Measurements from ENCODE around the gene HAND2. TPM values are rescaled to one million over a fixed set of nuclear protein-coding genes. Genes with fewer than 3 reads are reported as not detected.

HAND2 gene
- total and polyA plus RNA-seq, 2 of the 13 experiments (the other 11 are each of a cell fraction or from before 2014, with no cell fraction given): not detected

GRCh38 chr4:173499658-173500535, 30.1 kb downstream of the HAND2 start:
- no peak overlapping the region for H3K4me2 ChIP-seq (ENCODE audit: low read depth, low read length)
- 62% methylated on average over 36 of the region's 38 CpGs for WGBS (ENCODE audit: low lambda C conversion rate)
- in situ Hi-C loops (cut with HindIII; ENCODE audit: extremely low pct_ligation_motif_present, low pct_unique_long_range_greater_than_20kb): loop anchor here (10.0 kb wide), 2 partner anchors 185 to 655 kb away; no protein-coding TSS in a partner anchor
- no TSS peak for BruUV-seq (replicated peaks)
- ATAC-seq: no peak
- H3K36me3 ChIP-seq (replicated peaks in 1 of 2; ENCODE audit: control insufficient read depth in 1 of 2, insufficient read depth in 2 of 2, low read length in 2 of 2): no peaks in the 10 kb centered on the region
- H3K27me3 ChIP-seq (ENCODE audit: control insufficient read depth in 1 of 2, insufficient read depth in 2 of 2, low read length in 2 of 2): peaks cover 0 to 18% of the 10 kb centered on the region in 2 experiments; a peak in 3 of 5 replicates
- no peaks in the 10 kb centered on the region for H4K20me1 ChIP-seq (ENCODE audit: insufficient read depth, low read length)
- no peaks in the 10 kb centered on the region for H3K4me1 ChIP-seq (ENCODE audit: insufficient read depth, low read length)
- DNase-seq (ENCODE audit: low spot score): no peak
- H3K9me3 ChIP-seq (ENCODE audit: low read length): no peaks in the 10 kb centered on the region
- H2AFZ ChIP-seq (ENCODE audit: low read length): no peak overlapping the region
- FAIRE-seq: no peak
- no peak overlapping the region for H3K9ac ChIP-seq (ENCODE audit: insufficient read depth, low read depth, low read length)
- H3K4me3 ChIP-seq (replicated peaks in 1 of 3; ENCODE audit: insufficient read depth in 1 of 3, low read depth in 2 of 3, low read length in 3 of 3): no peak overlapping the region
- ChIA-PET CTCF (ENCODE audit: low intra/inter-chr PET ratio, low total read pairs) (no interaction called here), POLR2A (no interaction called here)
- no peaks in the 10 kb centered on the region for H3K79me2 ChIP-seq (ENCODE audit: insufficient read depth, low read length)
- no peak overlapping the region for H3K27ac ChIP-seq (ENCODE audit: extremely low read length, insufficient read depth, low read length)
- intact Hi-C loops (cut with micrococcal nuclease; ENCODE audit: unreplicated experiment): no loop called here
- TF ChIP-seq SRSF4 (IDR thresholded peaks at IDR 0.05; ENCODE audit: low read depth, low read length, poor library complexity, severe bottlenecking): no peak
- no peak for TF ChIP-seq SPEN (CRISPR knock-in tag; IDR thresholded peaks at IDR 0.05; ENCODE audit: low read depth)
- TF ChIP-seq PBX3 (CRISPR knock-in tag; IDR thresholded peaks at IDR 0.05; ENCODE audit: borderline replicate concordance): no peak
- TF ChIP-seq ZNF558 (CRISPR knock-in tag; IDR thresholded peaks at IDR 0.05; ENCODE audit: borderline replicate concordance): no peak
- TF ChIP-seq JARID2 (CRISPR knock-in tag; IDR thresholded peaks at IDR 0.05; ENCODE audit: insufficient replicate concordance): no peak
- no peak for TF ChIP-seq EEA1 (CRISPR knock-in tag; IDR thresholded peaks at IDR 0.05; ENCODE audit: borderline replicate concordance)
- TF ChIP-seq ZSCAN20 (CRISPR knock-in tag; IDR thresholded peaks at IDR 0.05; ENCODE audit: borderline replicate concordance): no peak
- TF ChIP-seq NFE2L2 (IDR thresholded peaks at IDR 0.05; ENCODE audit: low read length): no peak
- no peak for TF ChIP-seq ZNF672 (CRISPR knock-in tag; IDR thresholded peaks at IDR 0.05)
- no peak for TF ChIP-seq ZNF781 (CRISPR knock-in tag; IDR thresholded peaks at IDR 0.05; ENCODE audit: borderline replicate concordance, not compliant biosample characterization)
- no peak for TF ChIP-seq ZNF75D (CRISPR knock-in tag; IDR thresholded peaks at IDR 0.05; ENCODE audit: borderline replicate concordance)
- TF ChIP-seq PATZ1 (CRISPR knock-in tag; IDR thresholded peaks at IDR 0.05): no peak
- TF ChIP-seq RELA (CRISPR knock-in tag; IDR thresholded peaks at IDR 0.05): no peak
- no peak for TF ChIP-seq SMARCE1 (IDR thresholded peaks at IDR 0.05; ENCODE audit: borderline replicate concordance)
